ENCODE results near the gene UXT.
"Not testable (repeated sequence)": the region's sequence is repeated elsewhere in the genome, so short reads cannot be mapped to it uniquely, and the experiment has no call there.

The UXT gene

GRCh38 chrX:47612418-47612817, 46.6 kb downstream of the UXT start:
- DNase-seq, result no peak

DNA sequence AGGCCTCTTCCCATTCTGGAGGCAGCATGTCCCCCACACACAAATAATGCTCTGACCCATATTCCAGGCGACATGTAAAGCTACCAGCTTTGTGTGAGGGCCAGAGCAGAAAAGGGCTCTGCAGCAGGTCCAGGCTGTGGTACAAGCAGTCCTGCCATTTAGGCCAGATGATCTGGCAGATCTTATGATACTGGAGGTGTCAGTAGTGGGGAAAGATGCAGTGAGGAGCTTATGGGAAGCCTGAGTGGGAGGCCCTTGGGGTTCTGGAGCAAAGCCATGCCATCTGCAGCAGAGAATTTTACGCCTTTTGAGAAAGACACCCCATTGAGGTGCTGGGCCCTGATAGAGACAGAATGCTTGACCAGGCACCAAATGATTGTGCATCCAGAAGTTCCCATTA, 47.1 kb downstream of the UXT start:
- DNase-seq, result no peak

DNA sequence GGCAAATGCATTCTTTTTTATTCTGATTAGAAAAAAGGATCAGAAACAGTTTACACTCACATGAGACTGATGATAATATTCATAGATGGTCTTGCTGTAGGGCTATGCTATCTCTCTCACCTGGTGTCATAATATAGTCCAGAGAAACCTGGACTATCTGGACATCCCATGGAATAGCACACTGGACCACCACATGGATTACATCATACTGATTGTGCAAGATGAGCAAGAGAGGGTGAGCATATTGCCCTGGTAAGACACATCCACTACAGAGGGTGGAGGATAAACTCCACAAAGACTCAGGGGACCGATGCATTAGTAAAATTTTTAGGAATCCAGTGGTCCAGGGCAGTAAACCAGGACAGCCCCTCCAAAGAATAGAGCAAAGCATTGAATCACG, 47.5 kb downstream of the UXT start:
- DNase-seq, result no peak

- no peak for DNase-seq
Measured at GRCh38 chrX:47610511-47610910, 48.5 kb downstream of the UXT start.

GRCh38 chrX:47608130-47608810, 50.7 kb downstream of the UXT start:
- DNase-seq, result no peak

DNA sequence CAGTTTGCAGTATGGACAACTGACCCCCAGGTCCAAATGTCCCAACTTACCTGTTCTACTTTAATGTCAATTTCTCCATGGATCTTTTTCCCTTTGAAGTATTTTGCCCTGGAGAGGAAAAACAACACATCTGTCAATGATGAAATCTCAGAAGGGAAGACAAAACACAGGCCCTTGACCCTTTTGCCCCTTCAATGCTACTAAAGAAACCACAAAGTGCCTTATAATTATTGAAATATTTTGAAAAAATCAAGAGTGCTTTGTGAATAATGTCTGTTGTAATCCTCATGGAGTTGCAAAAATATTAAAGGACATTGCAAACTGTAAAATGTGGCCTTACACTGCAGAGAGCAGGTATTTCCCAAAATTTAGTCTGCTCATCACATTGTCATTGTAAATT, 51.9 kb downstream of the UXT start:
- DNase-seq, result no peak

GRCh38 chrX:47605024-47605423, 54.0 kb downstream of the UXT start:
- DNase-seq, result no peak

DNA sequence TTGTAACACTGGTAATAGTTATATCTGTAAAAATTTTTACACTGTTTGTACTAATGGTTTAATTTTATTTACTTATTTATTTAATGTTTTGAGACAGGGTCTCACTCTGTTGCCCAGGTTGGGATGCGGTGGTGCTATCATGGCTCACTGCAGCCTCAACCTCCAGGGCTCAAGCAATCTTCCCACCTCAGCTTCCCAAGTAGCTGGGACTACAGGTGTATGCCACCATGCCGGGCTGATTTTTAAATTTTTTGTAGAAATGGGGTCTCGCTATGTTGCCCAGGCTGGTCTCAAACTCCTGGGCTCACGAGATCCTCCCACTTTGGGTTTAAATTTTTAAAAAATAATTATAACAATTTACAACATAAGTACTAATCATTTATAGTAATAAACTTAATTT, 55.9 kb downstream of the UXT start:
- DNase-seq, result not testable (repeated sequence)

Measured in stimulated activated CD4-positive, alpha-beta T cell treated with anti-CD3 and anti-CD28 coated beads, Interleukin-2, amount 100 ng/mL, for 48 hours (primary cell).